Esophagus squamous epithelium (tissue), 5 donors: ENCODE data around the gene SLC35G2. TPM values are rescaled to one million over a fixed set of nuclear protein-coding genes. Genes with fewer than 3 reads are reported as not detected.

Source experiments
- DNase-seq: peaks from one replicate; lab custom pipeline; 2025; lab: John Stamatoyannopoulos, UW
- H3K27ac ChIP-seq, 4 donors: fragments of 200-600 bp; sonication (generic); one replicate each; pipeline ENCODE4 v1.5.1; 2016 to 2019; ENCODE audit warnings: mild to moderate bottlenecking in 1 of 4
- H3K27me3 ChIP-seq, 4 donors: fragments of 200-600 bp; sonication (generic); 1 replicate in 3 of 4; 2 replicates in 1 of 4; pipeline versions ENCODE4 v1.5.1 to v1.6.0; 2017 to 2021; ENCODE audit warnings: antibody characterized with exemption in 1 of 4
- H3K36me3 ChIP-seq, 3 donors: fragments of 200-600 bp; sonication (generic); one replicate each; pipeline ENCODE4 v1.5.1; 2016 to 2019
- H3K4me1 ChIP-seq, 3 donors: fragments of 200-600 bp; sonication (generic); one replicate each; pipeline ENCODE4 v1.5.1; 2017 to 2019
- H3K4me3 ChIP-seq, 4 donors: fragments of 200-600 bp; sonication (generic); 1 replicate in 3 of 4; 2 replicates in 1 of 4; pipeline ENCODE4 v1.5.1; 2016 to 2019; ENCODE audit warnings: mild to moderate bottlenecking in 2 of 4, moderate library complexity in 1 of 4
- H3K9me3 ChIP-seq, 3 donors: fragments of 200-600 bp; sonication (generic); one replicate each; pipeline ENCODE4 v1.5.1; 2016 to 2019
- POLR2A ChIP-seq, 4 donors: fragments of 450-650 bp; IDR thresholded peaks; one replicate each; pipeline ENCODE4 v1.6.1; 2017; ENCODE audit warnings: antibody characterized with exemption in 4 of 4, mild to moderate bottlenecking in 4 of 4, moderate library complexity in 3 of 4
- WGBS, 2 donors: methylation state at CpG; one replicate each; pipeline ENCODE4 v1.1.5; 2018; 5-methylcytosine and 5-hydroxymethylcytosine counted together
- intact Hi-C: fragments of 100-400 bp; cut with DNase I; formaldehyde crosslinking; loops from one replicate; pipeline ENCODE4 v1.15.0; 2022
- total RNA-seq, 4 donors: library from RNA; depleted of rRNA; stranded (reverse); fragments of >200 nt; gene quantifications; one replicate each; pipeline ENCODE4 v1.1.0, GENCODE V29; 2016
- TF ChIP-seq, protein P1 (sequence below), 6 experiments: fragments of 450-650 bp in 4 of 6; fragments of 200-600 bp in 2 of 6; sonication (generic) in 2 of 6; IDR thresholded peaks; one replicate each; pipeline ENCODE4 v1.5.1; 2016 to 2019; ENCODE audit warnings: antibody characterized with exemption in 6 of 6, mild to moderate bottlenecking in 4 of 6, moderate library complexity in 4 of 6
- donor health status: DM: yes; HTN: yes; CAD: no.

SLC35G2 gene
- total RNA-seq, 4 donors from 2014 or later = 0.68 to 4.0 (median 3.1) TPM

GRCh38 chr3:136802481-136802996, 16.4 kb upstream of the SLC35G2 start:
- Histone ChIP-seq H3K27ac (peak overlapping the region in 1 of 4 donors; percentile 29), H3K27me3 (no peaks in the 10 kb centered on the region), H3K36me3 (no peaks in the 10 kb centered on the region), H3K4me1 (peaks cover 0 to 14% (median 0%) of the 10 kb centered on the region in 3 donors), H3K4me3 (no peak overlapping the region), H3K9me3 (no peaks in the 10 kb centered on the region)
- no peak for DNase-seq
- no peak for TF ChIP-seq POLR2A (IDR thresholded peaks at IDR 0.05)
- TF ChIP-seq, protein P1, sequence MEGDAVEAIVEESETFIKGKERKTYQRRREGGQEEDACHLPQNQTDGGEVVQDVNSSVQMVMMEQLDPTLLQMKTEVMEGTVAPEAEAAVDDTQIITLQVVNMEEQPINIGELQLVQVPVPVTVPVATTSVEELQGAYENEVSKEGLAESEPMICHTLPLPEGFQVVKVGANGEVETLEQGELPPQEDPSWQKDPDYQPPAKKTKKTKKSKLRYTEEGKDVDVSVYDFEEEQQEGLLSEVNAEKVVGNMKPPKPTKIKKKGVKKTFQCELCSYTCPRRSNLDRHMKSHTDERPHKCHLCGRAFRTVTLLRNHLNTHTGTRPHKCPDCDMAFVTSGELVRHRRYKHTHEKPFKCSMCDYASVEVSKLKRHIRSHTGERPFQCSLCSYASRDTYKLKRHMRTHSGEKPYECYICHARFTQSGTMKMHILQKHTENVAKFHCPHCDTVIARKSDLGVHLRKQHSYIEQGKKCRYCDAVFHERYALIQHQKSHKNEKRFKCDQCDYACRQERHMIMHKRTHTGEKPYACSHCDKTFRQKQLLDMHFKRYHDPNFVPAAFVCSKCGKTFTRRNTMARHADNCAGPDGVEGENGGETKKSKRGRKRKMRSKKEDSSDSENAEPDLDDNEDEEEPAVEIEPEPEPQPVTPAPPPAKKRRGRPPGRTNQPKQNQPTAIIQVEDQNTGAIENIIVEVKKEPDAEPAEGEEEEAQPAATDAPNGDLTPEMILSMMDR (IDR thresholded peaks at IDR 0.05) = no peak
- intact Hi-C loops = no loop called here
- WGBS, 2 donors = 23 to 25% methylated on average over 5 of the region's 5 CpGs

- H3K27ac ChIP-seq = no peak overlapping the region
- no peak for DNase-seq
- no peaks in the 10 kb centered on the region for H3K9me3 ChIP-seq
- intact Hi-C loops = no loop called here
- TF ChIP-seq, protein P1 (IDR thresholded peaks at IDR 0.05) = no peak
- no peak for TF ChIP-seq POLR2A (IDR thresholded peaks at IDR 0.05)
- H3K27me3 ChIP-seq = no peaks in the 10 kb centered on the region
- H3K4me1 ChIP-seq = peaks cover 0 to 14% (median 0%) of the 10 kb centered on the region in 3 donors
- no peak overlapping the region for H3K4me3 ChIP-seq
- H3K36me3 ChIP-seq = no peaks in the 10 kb centered on the region
- 80 to 93% methylated on average over 4 of the region's 4 CpGs for WGBS, 2 donors
These were observed 14.8 kb upstream of the SLC35G2 start for GRCh38 chr3:136804141-136804540.

GRCh38 chr3:136804813-136805212, 14.1 kb upstream of the SLC35G2 start:
- Histone ChIP-seq H3K9me3 (no peaks in the 10 kb centered on the region), H3K27ac (no peak overlapping the region)

DNA sequence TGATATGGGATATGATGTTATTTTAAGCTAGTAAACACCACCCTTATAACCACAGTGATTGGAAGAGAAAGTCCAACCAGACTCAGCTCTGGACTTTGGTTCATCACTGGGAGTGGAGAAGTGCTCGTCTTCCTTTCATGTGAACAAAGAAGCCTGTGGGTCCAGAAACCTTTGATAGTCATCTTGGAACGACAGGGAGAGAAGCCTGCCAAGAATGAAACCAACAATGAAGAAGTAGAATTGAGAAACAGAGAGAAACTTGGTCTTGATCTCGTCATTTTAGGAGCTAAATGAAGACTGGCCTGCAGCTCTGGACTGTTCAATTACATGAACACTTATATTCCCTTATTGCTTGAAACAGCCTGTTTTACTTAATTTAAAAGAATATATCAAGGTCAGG, 13.1 kb upstream of the SLC35G2 start:
- no peak overlapping the region for H3K4me3 ChIP-seq
- peaks cover 0 to 14% (median 0%) of the 10 kb centered on the region in 3 donors for H3K4me1 ChIP-seq
- H3K9me3 ChIP-seq = no peaks in the 10 kb centered on the region
- H3K27ac ChIP-seq = no peak overlapping the region
- no peaks in the 10 kb centered on the region for H3K36me3 ChIP-seq
- DNase-seq = no peak
- intact Hi-C loops = no loop called here
- no peak for TF ChIP-seq POLR2A (IDR thresholded peaks at IDR 0.05)
- TF ChIP-seq, protein P1 (IDR thresholded peaks at IDR 0.05) = no peak
- no peaks in the 10 kb centered on the region for H3K27me3 ChIP-seq
- WGBS, 2 donors = 57 to 60% methylated on average over 3 of the region's 3 CpGs

More at GRCh38 chr3:136804813-136805212, 14.1 kb upstream of the SLC35G2 start:
- Histone ChIP-seq H3K27me3 (no peaks in the 10 kb centered on the region), H3K36me3 (no peaks in the 10 kb centered on the region), H3K4me1 (peaks cover 0 to 14% (median 0%) of the 10 kb centered on the region in 3 donors), H3K4me3 (no peak overlapping the region)
- intact Hi-C loops = no loop called here
- DNase-seq = no peak
- TF ChIP-seq POLR2A (IDR thresholded peaks at IDR 0.05) = no peak
- TF ChIP-seq, protein P1 (IDR thresholded peaks at IDR 0.05) = no peak

GRCh38 chr3:136811701-136812100, 7.2 kb upstream of the SLC35G2 start:
- intact Hi-C loops = no loop called here
- no peak overlapping the region for H3K4me3 ChIP-seq
- TF ChIP-seq POLR2A (IDR thresholded peaks at IDR 0.05) = no peak
- TF ChIP-seq, protein P1 (IDR thresholded peaks at IDR 0.05) = no peak

More at GRCh38 chr3:136811701-136812100, 7.2 kb upstream of the SLC35G2 start:
- Histone ChIP-seq H3K9me3 (no peaks in the 10 kb centered on the region), H3K4me1 (no peaks in the 10 kb centered on the region), H3K27me3 (no peaks in the 10 kb centered on the region), H3K36me3 (no peaks in the 10 kb centered on the region), H3K27ac (no peak overlapping the region)
- 86 to 100% methylated on average over 3 of the region's 3 CpGs for WGBS, 2 donors
- no peak for DNase-seq
